Gastrocnemius medialis (tissue), 4 donors: Measurements from ENCODE around the gene LSM14A.

Experiments
- POLR2A ChIP-seq, 2 donors: fragments of 450-650 bp; IDR thresholded peaks; one replicate each; pipeline ENCODE4 v1.6.1; 2017; ENCODE audit warnings: antibody characterized with exemption in 2 of 2, mild to moderate bottlenecking in 2 of 2, moderate library complexity in 2 of 2
- TF ChIP-seq, protein P1 (sequence below), 5 experiments: fragments of 450-650 bp in 3 of 5; fragments of 200-600 bp in 2 of 5; sonication (generic) in 2 of 5; IDR thresholded peaks in 4 of 5; conservative IDR thresholded peaks in 1 of 5; 1 replicate in 4 of 5; 2 replicates in 1 of 5; pipeline ENCODE4 v1.5.1; 2016 to 2019; ENCODE audit warnings: antibody characterized with exemption in 5 of 5, mild to moderate bottlenecking in 3 of 5, moderate library complexity in 3 of 5

DNA sequence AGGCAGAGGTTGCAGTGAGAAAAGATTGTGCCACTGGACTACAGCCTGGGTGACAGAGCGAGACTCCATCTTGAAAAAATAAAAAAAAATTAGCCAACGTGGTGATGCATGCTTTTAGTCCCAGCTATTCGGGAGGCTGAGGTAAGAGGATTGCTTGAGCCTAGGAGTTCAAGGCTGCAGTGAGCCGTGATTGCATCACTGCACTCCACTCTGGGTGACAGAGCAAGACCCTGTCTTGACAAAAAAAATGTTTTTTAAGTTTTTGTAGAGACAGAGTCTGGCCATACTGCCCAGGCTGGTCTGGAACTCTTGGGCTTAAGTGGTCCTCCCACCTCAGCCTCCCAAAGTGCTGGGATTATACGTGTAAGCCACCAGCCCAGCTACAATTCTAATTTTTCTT is 22.4 kb upstream of the LSM14A start:
- TF ChIP-seq, protein P1, sequence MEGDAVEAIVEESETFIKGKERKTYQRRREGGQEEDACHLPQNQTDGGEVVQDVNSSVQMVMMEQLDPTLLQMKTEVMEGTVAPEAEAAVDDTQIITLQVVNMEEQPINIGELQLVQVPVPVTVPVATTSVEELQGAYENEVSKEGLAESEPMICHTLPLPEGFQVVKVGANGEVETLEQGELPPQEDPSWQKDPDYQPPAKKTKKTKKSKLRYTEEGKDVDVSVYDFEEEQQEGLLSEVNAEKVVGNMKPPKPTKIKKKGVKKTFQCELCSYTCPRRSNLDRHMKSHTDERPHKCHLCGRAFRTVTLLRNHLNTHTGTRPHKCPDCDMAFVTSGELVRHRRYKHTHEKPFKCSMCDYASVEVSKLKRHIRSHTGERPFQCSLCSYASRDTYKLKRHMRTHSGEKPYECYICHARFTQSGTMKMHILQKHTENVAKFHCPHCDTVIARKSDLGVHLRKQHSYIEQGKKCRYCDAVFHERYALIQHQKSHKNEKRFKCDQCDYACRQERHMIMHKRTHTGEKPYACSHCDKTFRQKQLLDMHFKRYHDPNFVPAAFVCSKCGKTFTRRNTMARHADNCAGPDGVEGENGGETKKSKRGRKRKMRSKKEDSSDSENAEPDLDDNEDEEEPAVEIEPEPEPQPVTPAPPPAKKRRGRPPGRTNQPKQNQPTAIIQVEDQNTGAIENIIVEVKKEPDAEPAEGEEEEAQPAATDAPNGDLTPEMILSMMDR (IDR thresholded peaks at IDR 0.05 in 4 of 5, conservative IDR thresholded peaks at IDR 0.05 in 1 of 5) = no peak
- no peak for TF ChIP-seq POLR2A (IDR thresholded peaks at IDR 0.05)
